Upper lobe of left lung (tissue), 6 donors: ENCODE data around the gene TMEM132E. TPM values are rescaled to one million over a fixed set of nuclear protein-coding genes. Genes with fewer than 3 reads are reported as not detected.

Source experiments
- ATAC-seq, 2 donors: fragments of 200-7000 bp; cut with Tn5 transposase; one replicate each; pipeline ENCODE4 v1.9.1; 2022; ENCODE audit warnings: mild to moderate bottlenecking in 2 of 2, moderate library complexity in 2 of 2; ENCODE audit not compliant: low FRiP score in 2 of 2
- DNase-seq, 2 donors: peaks; one replicate each; pipeline ENCODE4 v3.0.0-alpha.2; 2019 to 2020
- H3K27ac ChIP-seq, 4 donors: fragments of 200-600 bp; sonication (generic); one replicate each; pipeline ENCODE4 v1.5.1; 2016 to 2019
- H3K27me3 ChIP-seq, 4 donors: fragments of 200-600 bp; sonication (generic); one replicate each; pipeline ENCODE4 v1.5.1; 2017 to 2019
- H3K36me3 ChIP-seq, 4 donors: fragments of 200-600 bp; sonication (generic); one replicate each; pipeline ENCODE4 v1.5.1; 2016 to 2019
- H3K4me1 ChIP-seq, 4 donors: fragments of 200-600 bp; sonication (generic); one replicate each; pipeline ENCODE4 v1.5.1; 2018 to 2019
- H3K4me3 ChIP-seq, 4 donors: fragments of 200-600 bp; sonication (generic); one replicate each; pipeline ENCODE4 v1.5.1; 2017 to 2019; ENCODE audit warnings: mild to moderate bottlenecking in 2 of 4, moderate library complexity in 1 of 4
- H3K9me3 ChIP-seq, 4 donors: fragments of 200-600 bp; sonication (generic); one replicate each; pipeline ENCODE4 v1.5.1; 2018 to 2019
- CTCF ChIP-seq, 6 experiments: fragments of 450-650 bp in 4 of 6; fragments of 200-600 bp in 2 of 6; sonication (generic) in 2 of 6; IDR thresholded peaks; one replicate each; pipeline ENCODE4 v1.5.1; 2016 to 2019; ENCODE audit warnings: antibody characterized with exemption in 6 of 6
- EP300 ChIP-seq, 4 donors: sonication (generic); formaldehyde crosslinking; IDR thresholded peaks; one replicate each; pipeline ENCODE4 v1.5.1; 2017; ENCODE audit warnings: antibody characterized with exemption in 4 of 4, control low read depth in 2 of 4
- POLR2A ChIP-seq, 4 donors: fragments of 450-650 bp; IDR thresholded peaks; one replicate each; pipeline ENCODE4 v1.5.1; 2016 to 2017; ENCODE audit warnings: antibody characterized with exemption in 4 of 4, mild to moderate bottlenecking in 2 of 4
- POLR2AphosphoS5 ChIP-seq, 2 donors: sonication (generic); formaldehyde crosslinking; IDR thresholded peaks; one replicate each; pipeline ENCODE4 v1.5.1; 2017; ENCODE audit warnings: antibody characterized with exemption in 2 of 2
- WGBS, 2 donors: methylation state at CpG; one replicate each; pipeline ENCODE4 v1.1.5; 2017 to 2018; 5-methylcytosine and 5-hydroxymethylcytosine counted together
- total RNA-seq, 6 donors: library from RNA; depleted of rRNA in 4 of 6; stranded (reverse); fragments of >200 nt in 4 of 6; gene quantifications; one replicate each; pipeline versions ENCODE4 v1.1.0 to v1.2.1, GENCODE V29; 2016 to 2021
- donor health status: DM: no; HTN: no; CAD: no; lungs with moderate emphysema.
- donor health status: DM: no; HTN: yes; CAD: no; lungs with severe emphysema.

TMEM132E gene
- total RNA-seq, 6 donors from 2014 or later = 0.06 to 0.17 TPM; not detected in 4

GRCh38 chr17:34651402-34651811 lies 72.0 kb downstream of the TMEM132E start:
- 61% methylated on average over 12 of the region's 13 CpGs; no CpG with 5 or more reads in 1 of the 2 donors for WGBS, 2 donors
- ATAC-seq = no peak
- no peak for DNase-seq

GRCh38 chr17:34652021-34652555 lies 72.7 kb downstream of the TMEM132E start:
- no peaks in the 10 kb centered on the region for H3K4me1 ChIP-seq
- ATAC-seq (no peak), DNase-seq (no peak)
- TF ChIP-seq EP300 (IDR thresholded peaks at IDR 0.05) (no peak), CTCF (IDR thresholded peaks at IDR 0.05) (no peak), POLR2A (IDR thresholded peaks at IDR 0.05) (no peak)
- H3K36me3 ChIP-seq = no peaks in the 10 kb centered on the region
- no peaks in the 10 kb centered on the region for H3K27me3 ChIP-seq
- H3K9me3 ChIP-seq = no peaks in the 10 kb centered on the region
- 48% methylated on average over 8 of the region's 8 CpGs for WGBS, 2 donors
- H3K4me3 ChIP-seq = no peak overlapping the region
- H3K27ac ChIP-seq = no peak overlapping the region

More at GRCh38 chr17:34651402-34651811, 72.0 kb downstream of the TMEM132E start:
- Histone ChIP-seq H3K4me1 (no peaks in the 10 kb centered on the region), H3K27me3 (no peaks in the 10 kb centered on the region), H3K36me3 (no peaks in the 10 kb centered on the region), H3K27ac (no peak overlapping the region), H3K9me3 (no peaks in the 10 kb centered on the region), H3K4me3 (no peak overlapping the region)
- no peak for TF ChIP-seq POLR2AphosphoS5 (IDR thresholded peaks at IDR 0.05)
- TF ChIP-seq EP300 (IDR thresholded peaks at IDR 0.05) = no peak
- TF ChIP-seq CTCF (IDR thresholded peaks at IDR 0.05) = no peak
- TF ChIP-seq POLR2A (IDR thresholded peaks at IDR 0.05) = no peak

GRCh38 chr17:34653511-34653910 lies 74.1 kb downstream of the TMEM132E start:
- ATAC-seq (no peak), DNase-seq (no peak)
- WGBS, 2 donors = 37 to 39% methylated on average over 10 of the region's 11 CpGs
- H3K4me1 ChIP-seq = no peaks in the 10 kb centered on the region
- H3K27ac ChIP-seq = no peak overlapping the region
- no peak overlapping the region for H3K4me3 ChIP-seq
- no peaks in the 10 kb centered on the region for H3K36me3 ChIP-seq
- no peak for TF ChIP-seq POLR2AphosphoS5 (IDR thresholded peaks at IDR 0.05)
- TF ChIP-seq CTCF (IDR thresholded peaks at IDR 0.05) = no peak
- no peak for TF ChIP-seq EP300 (IDR thresholded peaks at IDR 0.05)
- TF ChIP-seq POLR2A (IDR thresholded peaks at IDR 0.05) = no peak
- H3K9me3 ChIP-seq = no peaks in the 10 kb centered on the region
- H3K27me3 ChIP-seq = no peaks in the 10 kb centered on the region

DNA sequence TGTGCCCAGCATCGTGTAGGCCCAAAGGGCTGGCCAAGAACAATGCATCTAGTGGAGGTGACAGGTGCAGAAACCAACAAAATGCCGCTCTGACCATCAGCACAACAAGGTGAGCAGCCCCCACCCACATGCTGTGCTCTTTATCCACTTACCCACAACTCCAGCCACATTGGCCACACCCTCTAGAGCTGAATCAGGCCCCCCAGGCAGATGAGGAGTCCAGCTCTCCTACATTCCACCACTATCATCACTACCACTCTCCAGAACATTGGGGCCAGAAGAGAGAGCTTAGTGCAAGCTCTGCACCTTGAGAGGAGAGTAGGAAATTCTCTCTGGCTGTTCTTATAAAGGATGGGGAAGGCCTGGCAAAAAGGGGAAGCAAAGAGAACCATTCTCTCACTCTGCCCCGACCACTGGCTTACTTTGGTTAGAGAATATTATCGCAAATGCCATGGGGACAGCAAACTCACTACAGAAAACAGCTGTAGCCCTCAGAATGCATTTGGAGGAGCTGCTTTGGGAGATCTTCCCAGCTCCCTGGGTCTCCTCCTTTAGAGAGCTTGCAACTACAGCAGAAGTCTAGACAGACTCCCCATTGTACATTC lies 75.0 kb downstream of the TMEM132E start:
- H3K27ac ChIP-seq = no peak overlapping the region
- no peaks in the 10 kb centered on the region for H3K9me3 ChIP-seq
- no peaks in the 10 kb centered on the region for H3K4me1 ChIP-seq
- 53 to 71% methylated on average over 4 of the region's 4 CpGs for WGBS, 2 donors
- no peaks in the 10 kb centered on the region for H3K36me3 ChIP-seq
- ATAC-seq = no peak
- no peak for TF ChIP-seq CTCF (IDR thresholded peaks at IDR 0.05)
- TF ChIP-seq POLR2AphosphoS5 (IDR thresholded peaks at IDR 0.05) = no peak
- no peak for TF ChIP-seq POLR2A (IDR thresholded peaks at IDR 0.05)
- no peak for TF ChIP-seq EP300 (IDR thresholded peaks at IDR 0.05)
- no peak for DNase-seq
- H3K27me3 ChIP-seq = no peaks in the 10 kb centered on the region
- no peak overlapping the region for H3K4me3 ChIP-seq

DNA sequence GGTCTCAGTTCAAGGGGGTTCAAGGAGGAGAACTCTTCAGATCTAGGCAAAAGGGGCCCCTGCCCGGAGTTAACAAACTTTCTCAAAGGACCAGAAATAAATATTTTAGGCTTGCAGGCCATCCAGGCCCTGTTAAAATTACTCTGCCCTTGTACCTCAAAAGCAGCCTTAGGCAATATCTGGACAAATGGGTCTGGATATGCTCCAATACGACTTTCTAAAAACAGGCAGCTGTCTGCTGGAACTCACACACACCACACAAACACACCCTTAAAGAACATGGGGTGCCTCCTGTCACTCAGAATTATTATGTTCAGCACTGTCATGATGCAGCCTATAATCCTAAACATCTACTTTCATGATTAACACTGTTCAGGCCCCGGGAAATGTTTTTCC lies 75.5 kb downstream of the TMEM132E start:
- WGBS, 2 donors = 53 to 61% methylated on average over 3 of the region's 3 CpGs

More for the DNA sequence above, 75.5 kb downstream of the TMEM132E start:
- no peaks in the 10 kb centered on the region for H3K27me3 ChIP-seq
- no peaks in the 10 kb centered on the region for H3K9me3 ChIP-seq
- DNase-seq (no peak), ATAC-seq (no peak)
- H3K27ac ChIP-seq = no peak overlapping the region
- H3K36me3 ChIP-seq = no peaks in the 10 kb centered on the region
- no peak overlapping the region for H3K4me3 ChIP-seq
- TF ChIP-seq EP300 (IDR thresholded peaks at IDR 0.05) (no peak), POLR2AphosphoS5 (IDR thresholded peaks at IDR 0.05) (no peak), POLR2A (IDR thresholded peaks at IDR 0.05) (no peak), CTCF (IDR thresholded peaks at IDR 0.05) (no peak)
- no peaks in the 10 kb centered on the region for H3K4me1 ChIP-seq
